OCI-LY1 (cell line): ENCODE measurements around the gene CEBPG.

ENCODE experiments used
- H2AFZ ChIP-seq: fragments of 200-600 bp; sonication (generic), shearing (Covaris generic); 2 replicates; pipeline ENCODE4 v1.6.0; 2014; ENCODE audit warnings: antibody characterized with exemption, mild to moderate bottlenecking, low read length
- H3F3A ChIP-seq: fragments of 200-600 bp; sonication (generic), shearing (Covaris generic); 2 replicates; pipeline ENCODE4 v1.6.0; 2014; ENCODE audit warnings: mild to moderate bottlenecking, antibody characterized with exemption, low read length, moderate library complexity; ENCODE audit not compliant: insufficient read depth
- H3K27ac ChIP-seq: fragments of 200-600 bp; sonication (generic); 2 replicates; pipeline ENCODE4 v1.5.1; 2014; ENCODE audit warnings: low read length, mixed run types, mild to moderate bottlenecking, low read depth; ENCODE audit not compliant: poor library complexity, severe bottlenecking
- H3K27me3 ChIP-seq: fragments of 200-600 bp; sonication (generic); 2 replicates; pipeline ENCODE4 v1.6.0; 2014; ENCODE audit warnings: antibody characterized with exemption, mild to moderate bottlenecking, low read length, moderate library complexity; ENCODE audit not compliant: insufficient read depth
- H3K36me3 ChIP-seq: fragments of 200-600 bp; sonication (generic); 2 replicates; pipeline ENCODE4 v1.6.1; 2014; ENCODE audit warnings: mild to moderate bottlenecking, antibody characterized with exemption, low read length, moderate library complexity, mixed read lengths; ENCODE audit not compliant: insufficient read depth
- H3K4me1 ChIP-seq: fragments of 200-600 bp; sonication (generic); 2 replicates; pipeline ENCODE4 v1.5.1; 2014; ENCODE audit warnings: mild to moderate bottlenecking, low read length, moderate library complexity; ENCODE audit not compliant: insufficient read depth, severe bottlenecking
- H3K4me2 ChIP-seq: fragments of 200-600 bp; sonication (generic), shearing (Covaris generic); 2 replicates; pipeline ENCODE4 v1.6.1; 2014; ENCODE audit warnings: low read length
- H3K4me3 ChIP-seq: fragments of 200-600 bp; sonication (generic); 2 replicates; pipeline ENCODE4 v1.5.1; 2014; ENCODE audit warnings: low read length, low read depth, mild to moderate bottlenecking, mixed read lengths; ENCODE audit not compliant: poor library complexity, severe bottlenecking
- H3K79me2 ChIP-seq: fragments of 200-600 bp; shearing (Covaris generic); 2 replicates; pipeline ENCODE4 v1.6.1; 2016; ENCODE audit warnings: mixed run types, low read length, mixed read lengths; ENCODE audit not compliant: insufficient read depth
- H3K9ac ChIP-seq: fragments of 200-600 bp; sonication (generic), shearing (Covaris generic); 2 replicates; pipeline ENCODE4 v1.6.1; 2014; ENCODE audit warnings: mild to moderate bottlenecking, low read length, mixed read lengths
- H3K9me2 ChIP-seq: fragments of 200-600 bp; sonication (generic), shearing (Covaris generic); 2 replicates; pipeline ENCODE4 v1.6.1; 2014; ENCODE audit warnings: low read depth, mild to moderate bottlenecking, low read length, mixed read lengths
- H3K9me3 ChIP-seq: fragments of 200-600 bp; shearing (Covaris generic); 2 replicates; pipeline ENCODE4 v1.6.1; 2014; ENCODE audit warnings: low read length, mixed read lengths
- H4K20me1 ChIP-seq: fragments of 200-600 bp; sonication (generic), shearing (Covaris generic); 2 replicates; pipeline ENCODE4 v1.6.0; 2016; ENCODE audit warnings: mild to moderate bottlenecking, low read length; ENCODE audit not compliant: insufficient read depth
- EZH2 ChIP-seq: fragments of 200-600 bp; sonication (generic), shearing (Covaris generic); IDR thresholded peaks from 2 replicates; pipeline ENCODE4 v1.8.0; 2017; ENCODE audit warnings: borderline replicate concordance, mixed run types, mild to moderate bottlenecking, antibody characterized with exemption, low read length, moderate library complexity, mixed read lengths
- TF ChIP-seq, protein P1 (sequence below): fragments of 200-600 bp; sonication (generic), shearing (Covaris generic); IDR thresholded peaks from 2 replicates; pipeline ENCODE4 v1.5.1; 2017; ENCODE audit warnings: mild to moderate bottlenecking, antibody characterized with exemption, low read length, moderate library complexity, mixed read lengths

The CEBPG gene

GRCh38 chr19:33390908-33391630 is 17.6 kb downstream of the CEBPG start:
- Histone ChIP-seq H3K4me1 (no peaks in the 10 kb centered on the region), H3K79me2 (no peaks in the 10 kb centered on the region), H3K4me2 (no peak overlapping the region), H3K9me2 (no peaks in the 10 kb centered on the region), H3K27ac (no peak overlapping the region), H3K9me3 (no peaks in the 10 kb centered on the region), H3K27me3 (no peaks in the 10 kb centered on the region), H4K20me1 (no peaks in the 10 kb centered on the region), H2AFZ (no peak overlapping the region), H3K9ac (no peak overlapping the region), H3K36me3 (no peaks in the 10 kb centered on the region), H3F3A (no peaks in the 10 kb centered on the region), H3K4me3 (no peak overlapping the region)
- TF ChIP-seq EZH2, result no peak
- TF ChIP-seq, protein P1, sequence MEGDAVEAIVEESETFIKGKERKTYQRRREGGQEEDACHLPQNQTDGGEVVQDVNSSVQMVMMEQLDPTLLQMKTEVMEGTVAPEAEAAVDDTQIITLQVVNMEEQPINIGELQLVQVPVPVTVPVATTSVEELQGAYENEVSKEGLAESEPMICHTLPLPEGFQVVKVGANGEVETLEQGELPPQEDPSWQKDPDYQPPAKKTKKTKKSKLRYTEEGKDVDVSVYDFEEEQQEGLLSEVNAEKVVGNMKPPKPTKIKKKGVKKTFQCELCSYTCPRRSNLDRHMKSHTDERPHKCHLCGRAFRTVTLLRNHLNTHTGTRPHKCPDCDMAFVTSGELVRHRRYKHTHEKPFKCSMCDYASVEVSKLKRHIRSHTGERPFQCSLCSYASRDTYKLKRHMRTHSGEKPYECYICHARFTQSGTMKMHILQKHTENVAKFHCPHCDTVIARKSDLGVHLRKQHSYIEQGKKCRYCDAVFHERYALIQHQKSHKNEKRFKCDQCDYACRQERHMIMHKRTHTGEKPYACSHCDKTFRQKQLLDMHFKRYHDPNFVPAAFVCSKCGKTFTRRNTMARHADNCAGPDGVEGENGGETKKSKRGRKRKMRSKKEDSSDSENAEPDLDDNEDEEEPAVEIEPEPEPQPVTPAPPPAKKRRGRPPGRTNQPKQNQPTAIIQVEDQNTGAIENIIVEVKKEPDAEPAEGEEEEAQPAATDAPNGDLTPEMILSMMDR, result no peak

DNA sequence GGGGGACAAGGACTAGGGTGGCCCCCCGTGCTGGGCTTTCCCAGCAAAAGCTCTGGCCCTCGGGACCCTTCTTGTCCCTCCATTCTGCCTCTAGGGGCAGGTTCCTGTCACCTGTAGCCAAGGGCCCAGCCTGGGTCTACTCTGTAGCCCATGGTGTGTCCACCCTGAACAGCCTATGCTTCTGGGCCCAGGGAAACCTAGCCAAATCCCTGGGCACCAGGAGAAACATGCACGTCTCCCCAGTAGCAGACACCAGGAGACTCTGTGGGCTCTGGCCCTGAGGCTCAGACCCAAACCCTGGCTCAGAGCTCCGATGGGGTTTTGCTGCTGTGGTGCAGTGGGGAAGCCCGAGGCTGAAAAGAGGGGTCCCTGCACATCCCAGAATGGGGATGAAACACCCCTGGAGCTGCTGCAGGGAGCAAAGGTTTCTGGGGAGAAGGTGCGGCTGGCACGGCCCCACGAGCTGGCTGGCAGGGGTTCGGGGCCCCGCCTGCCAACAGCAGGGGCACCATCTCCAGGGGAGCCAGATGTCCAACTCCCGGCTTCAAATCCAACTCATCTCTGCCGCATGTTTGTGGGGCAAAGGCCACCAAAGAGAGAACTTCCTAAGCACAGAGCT is 18.2 kb downstream of the CEBPG start:
- TF ChIP-seq EZH2, result no peak
- TF ChIP-seq, protein P1, result no peak
- no peaks in the 10 kb centered on the region for H3K9me3 ChIP-seq
- H3K27ac ChIP-seq, result no peak overlapping the region
- H3K79me2 ChIP-seq, result no peaks in the 10 kb centered on the region
- H3K27me3 ChIP-seq, result no peaks in the 10 kb centered on the region
- H3K4me1 ChIP-seq, result no peaks in the 10 kb centered on the region
- no peaks in the 10 kb centered on the region for H4K20me1 ChIP-seq
- no peak overlapping the region for H3K4me3 ChIP-seq
- H3K36me3 ChIP-seq, result no peaks in the 10 kb centered on the region
- no peak overlapping the region for H3K9ac ChIP-seq
- no peaks in the 10 kb centered on the region for H3K9me2 ChIP-seq
- no peak overlapping the region for H3K4me2 ChIP-seq
- H3F3A ChIP-seq, result no peaks in the 10 kb centered on the region
- no peak overlapping the region for H2AFZ ChIP-seq

DNA sequence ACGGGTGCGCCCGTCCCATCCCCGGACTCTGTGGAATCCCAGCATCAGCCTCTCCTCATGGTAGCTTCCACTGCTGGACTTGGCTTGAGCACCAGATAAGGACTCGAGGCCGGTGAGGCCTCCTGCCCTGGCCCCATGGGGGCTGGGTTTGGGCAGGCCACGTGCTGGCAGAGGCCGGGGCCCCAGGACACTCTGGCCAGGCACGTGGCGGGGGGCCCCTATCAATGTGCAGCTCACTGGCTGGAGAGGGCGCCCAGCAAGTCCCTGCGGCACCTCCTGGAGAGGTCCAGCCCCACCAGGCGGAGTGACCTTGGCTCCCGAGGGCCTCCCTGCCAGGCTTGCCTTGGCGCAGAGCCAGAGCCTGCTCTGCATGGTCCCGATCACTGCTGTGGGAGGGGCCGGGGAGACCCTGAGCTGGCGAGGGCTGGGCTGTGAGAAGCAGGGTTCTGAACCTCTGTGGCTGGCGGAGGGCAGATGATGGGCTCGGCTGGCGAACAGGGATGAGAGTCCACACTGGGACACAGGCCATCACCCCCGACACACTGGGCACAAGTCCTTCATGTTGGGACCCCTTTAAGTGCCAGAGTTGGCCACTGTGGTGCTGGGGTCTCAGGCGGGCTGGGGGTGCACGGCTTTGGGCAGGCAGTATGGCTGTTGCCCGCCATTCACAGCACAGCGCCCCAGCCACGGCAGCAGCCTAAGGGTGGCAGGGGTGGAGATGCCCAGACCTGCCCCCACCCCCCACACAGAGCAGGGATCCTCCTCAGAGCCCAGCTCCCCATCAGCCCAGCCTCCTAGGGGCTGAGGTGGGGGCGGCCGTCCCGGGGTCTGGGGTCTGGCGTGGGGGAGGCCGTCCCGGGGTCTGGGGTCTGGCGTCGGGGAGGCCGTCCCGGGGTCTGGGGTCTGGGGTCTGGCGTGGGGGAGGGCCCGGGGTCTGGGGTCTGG is 19.1 kb downstream of the CEBPG start:
- H3K9ac ChIP-seq, result no peak overlapping the region
- H3K4me2 ChIP-seq, result no peak overlapping the region
- no peaks in the 10 kb centered on the region for H3K79me2 ChIP-seq
- no peaks in the 10 kb centered on the region for H3K9me2 ChIP-seq
- H3K27me3 ChIP-seq, result no peaks in the 10 kb centered on the region
- H3K36me3 ChIP-seq, result no peaks in the 10 kb centered on the region
- no peak for TF ChIP-seq EZH2
- TF ChIP-seq, protein P1, result no peak
- no peak overlapping the region for H3K27ac ChIP-seq
- no peaks in the 10 kb centered on the region for H4K20me1 ChIP-seq
- H2AFZ ChIP-seq, result no peak overlapping the region
- no peak overlapping the region for H3K4me3 ChIP-seq
- no peaks in the 10 kb centered on the region for H3K9me3 ChIP-seq
- H3F3A ChIP-seq, result no peaks in the 10 kb centered on the region
- no peaks in the 10 kb centered on the region for H3K4me1 ChIP-seq
